GM19397 (cell line): ENCODE data around the gene LRRC34.

Experiments
- ATAC-seq: cut with Tn5 transposase; IDR thresholded peaks from one replicate; pipeline ENCODE4 v1.9.1; 2021; ENCODE audit warnings: mild to moderate bottlenecking, moderate library complexity; ENCODE audit not compliant: unreplicated experiment

LRRC34 gene

GRCh38 chr3:169815590-169816150 is 3.0 kb upstream of the LRRC34 start:
- ATAC-seq = no peak

- ATAC-seq = peak; percentile 86
These were observed 1.2 kb upstream of the LRRC34 start for GRCh38 chr3:169813757-169814517.

- no peak for ATAC-seq
These were observed 574 bp upstream of the LRRC34 start for GRCh38 chr3:169813278-169813677.

GRCh38 chr3:169811631-169812331 is 923 bp downstream of the LRRC34 start:
- peak; percentile 17 for ATAC-seq

- no peak for ATAC-seq
These were observed 3.4 kb downstream of the LRRC34 start for GRCh38 chr3:169809230-169809795.

- no peak for ATAC-seq
These were observed 8.0 kb downstream of the LRRC34 start for GRCh38 chr3:169804681-169805080.

- no peak for ATAC-seq
These were observed 20.3 kb downstream of the LRRC34 start for GRCh38 chr3:169792359-169792758.

GRCh38 chr3:169790687-169791429 is 21.8 kb downstream of the LRRC34 start:
- no peak for ATAC-seq

GRCh38 chr3:169790219-169790618 is 22.5 kb downstream of the LRRC34 start:
- no peak for ATAC-seq

GRCh38 chr3:169787791-169788190 is 24.9 kb downstream of the LRRC34 start:
- ATAC-seq = no peak

GRCh38 chr3:169787120-169787519 is 25.6 kb downstream of the LRRC34 start:
- ATAC-seq = no peak

- no peak for ATAC-seq
These were observed 31.4 kb downstream of the LRRC34 start for GRCh38 chr3:169781209-169781855.

GRCh38 chr3:169780742-169781141 is 32.0 kb downstream of the LRRC34 start:
- no peak for ATAC-seq

- no peak for ATAC-seq
These were observed 34.9 kb downstream of the LRRC34 start for GRCh38 chr3:169777822-169778221.

GRCh38 chr3:169774186-169774585 is 38.5 kb downstream of the LRRC34 start:
- no peak for ATAC-seq

- peak; percentile 83 for ATAC-seq
These were observed 39.5 kb downstream of the LRRC34 start, which contains the start of gene MYNN for GRCh38 chr3:169772897-169773816. TSS of gene MYNN (plus strand) at chr3:169773396. CDS start at chr3:169774296, 900 bp downstream.

GRCh38 chr3:169772305-169772896 is 40.3 kb downstream of the LRRC34 start:
- ATAC-seq = peak; percentile 12

- ATAC-seq = no peak
These were observed 41.0 kb downstream of the LRRC34 start for GRCh38 chr3:169771497-169772304.
